ENCODE data around the gene NOB1. TPM values are rescaled to one million over a fixed set of nuclear protein-coding genes. Genes with fewer than 3 reads are reported as not detected.

NOB1 gene
- total and polyA plus RNA-seq, 9 of the 15 experiments (the other 6 are each of a cell fraction or from before 2014, with no cell fraction given) = 42.4 to 148 (median 116) TPM

- TF ChIP-seq MGA (IDR thresholded peaks at IDR 0.05) (0 out of 2 replicates have a peak, but pooled peaks have one; percentile 11), RB1 (IDR thresholded peaks at IDR 0.05; ENCODE audit: low read depth) (no peak), ZNF695 (CRISPR knock-in tag; IDR thresholded peaks at IDR 0.05) (no peak), ASH1L (IDR thresholded peaks at IDR 0.05; ENCODE audit: borderline replicate concordance, low read depth, partially characterized antibody) (no peak), SMAD4 (CRISPR knock-in tag; conservative IDR thresholded peaks at IDR 0.05) (no peak), CTBP1 (IDR thresholded peaks at IDR 0.05; ENCODE audit: borderline replicate concordance) (no peak), STAT5B (CRISPR knock-in tag; IDR thresholded peaks at IDR 0.05) (no peak), ZBED1 (IDR thresholded peaks at IDR 0.05) (no peak), CAMTA2 (CRISPR knock-in tag; conservative IDR thresholded peaks at IDR 0.05) (no peak), NR1H2 (CRISPR knock-in tag; IDR thresholded peaks at IDR 0.05) (no peak), ZBTB9 (CRISPR knock-in tag; IDR thresholded peaks at IDR 0.05) (no peak)
Measured at GRCh38 chr16:69762814-69763598, 8.3 kb upstream of the NOB1 start (continued).

Data from K562 (cell line).